C4-2B (cell line): ENCODE data around the gene OAT.
"Not testable (repeated sequence)": the region's sequence is repeated elsewhere in the genome, so short reads cannot be mapped to it uniquely, and the experiment has no call there.

Source experiments
- H3K27ac ChIP-seq: fragments of 450-650 bp; 2 replicates; pipeline ENCODE4 v1.5.1; 2017
- CTCF ChIP-seq: fragments of 450-650 bp; conservative IDR thresholded peaks from 2 replicates; pipeline ENCODE4 v1.5.1; 2017; ENCODE audit warnings: mild to moderate bottlenecking
- ZFX ChIP-seq: fragments of 450-650 bp; IDR thresholded peaks from 2 replicates; pipeline ENCODE4 v1.6.1; 2017

The OAT gene

GRCh38 chr10:124436191-124436638 lies 17.5 kb upstream of the OAT start:
- TF ChIP-seq ZFX (no peak), CTCF (no peak)
- no peak overlapping the region for H3K27ac ChIP-seq

GRCh38 chr10:124435683-124436082 lies 17.0 kb upstream of the OAT start:
- H3K27ac ChIP-seq, result not testable (repeated sequence)

DNA sequence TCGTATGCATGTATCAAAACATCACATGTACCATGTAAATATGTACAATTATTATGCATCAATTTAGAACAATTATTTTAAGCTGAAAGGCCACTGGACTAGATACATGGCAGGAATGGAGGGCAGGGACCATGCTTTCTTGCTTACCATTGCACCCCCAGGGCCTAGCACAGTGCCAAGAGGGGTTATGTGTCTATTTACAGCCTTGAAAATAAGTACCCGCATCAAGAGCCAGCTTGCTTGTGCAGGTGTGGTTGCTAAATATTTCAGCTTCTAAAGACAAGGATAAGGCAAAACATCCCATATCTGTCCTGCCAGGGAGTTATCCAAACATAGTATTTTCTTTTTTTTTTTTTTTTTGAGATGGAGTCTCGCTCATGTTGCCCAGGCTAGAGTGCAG lies 14.7 kb upstream of the OAT start:
- H3K27ac ChIP-seq, result no peak overlapping the region
- no peak for TF ChIP-seq CTCF
- no peak for TF ChIP-seq ZFX

GRCh38 chr10:124430077-124430476 lies 11.4 kb upstream of the OAT start:
- H3K27ac ChIP-seq, result no peak overlapping the region
- no peak for TF ChIP-seq ZFX
- no peak for TF ChIP-seq CTCF

GRCh38 chr10:124429576-124429975 lies 10.9 kb upstream of the OAT start:
- TF ChIP-seq CTCF (no peak), ZFX (no peak)
- no peak overlapping the region for H3K27ac ChIP-seq

- no peak overlapping the region for H3K27ac ChIP-seq
- TF ChIP-seq CTCF (no peak), ZFX (no peak)
Observed at GRCh38 chr10:124428207-124428777, 9.6 kb upstream of the OAT start.

- no peak for TF ChIP-seq CTCF
- TF ChIP-seq ZFX, result no peak
Observed at GRCh38 chr10:124425227-124425962, 6.7 kb upstream of the OAT start.

GRCh38 chr10:124423813-124424212 lies 5.1 kb upstream of the OAT start:
- H3K27ac ChIP-seq, result no peak overlapping the region
- TF ChIP-seq ZFX (no peak), CTCF (no peak)

More at GRCh38 chr10:124425227-124425962, 6.7 kb upstream of the OAT start:
- no peak overlapping the region for H3K27ac ChIP-seq
